Keratinocyte (primary cell): Measurements from ENCODE around the gene ZNF362. TPM values are rescaled to one million over a fixed set of nuclear protein-coding genes. Genes with fewer than 3 reads are reported as not detected.

Experiments
- DNase-seq: peaks from one replicate; pipeline ENCODE4 v3.0.0-alpha.2; 2011; ENCODE audit warnings: low read depth, missing footprints, low spot score
- FAIRE-seq: peaks from 2 replicates; lab custom pipeline; 2011; peaks lifted over from hg19 to GRCh38; lab: Jason Lieb, UNC
- H2AFZ ChIP-seq: 2 replicates; pipeline ENCODE4 v1.6.0; 2012; ENCODE audit warnings: low read length, control low read depth, inconsistent platforms; ENCODE audit not compliant: control insufficient read depth
- H3K27ac ChIP-seq: 2 replicates; pipeline ENCODE4 v1.5.1; 2011; ENCODE audit warnings: low read length; ENCODE audit not compliant: control insufficient read depth, insufficient read depth
- H3K27me3 ChIP-seq: 3 replicates; pipeline ENCODE4 v1.6.0; 2011; ENCODE audit warnings: low read length; ENCODE audit not compliant: control insufficient read depth, insufficient read depth; ENCODE audit errors: extremely low read depth
- H3K36me3 ChIP-seq, 2 experiments: 2 replicates in 1 of 2; 3 replicates in 1 of 2; pipeline ENCODE4 v1.5.1; 2011; ENCODE audit warnings: low read length in 2 of 2, mild to moderate bottlenecking in 1 of 2; ENCODE audit not compliant: control insufficient read depth in 2 of 2, insufficient read depth in 2 of 2; ENCODE audit errors: extremely low read depth in 1 of 2
- H3K4me1 ChIP-seq: 3 replicates; pipeline ENCODE4 v1.5.1; 2011; ENCODE audit warnings: low read length; ENCODE audit not compliant: control insufficient read depth, insufficient read depth; ENCODE audit errors: extremely low read depth
- H3K4me2 ChIP-seq: 3 replicates; pipeline ENCODE4 v1.6.0; 2011; ENCODE audit warnings: low read depth, low read length; ENCODE audit not compliant: control insufficient read depth, insufficient read depth; ENCODE audit errors: extremely low read depth
- H3K4me3 ChIP-seq, 3 experiments: fragments of 200-600 bp in 1 of 3; sonication (generic) in 1 of 3; 2 replicates in 2 of 3; 3 replicates in 1 of 3; pipeline ENCODE4 v1.5.1; 2011 to 2016; ENCODE audit warnings: low read length in 3 of 3, mild to moderate bottlenecking in 3 of 3, control low read depth in 2 of 3, inconsistent platforms in 1 of 3, low read depth in 1 of 3, mixed read lengths in 1 of 3, mixed run types in 1 of 3, moderate library complexity in 1 of 3; ENCODE audit not compliant: control insufficient read depth in 2 of 3, insufficient read depth in 2 of 3; ENCODE audit errors: extremely low read depth in 1 of 3
- H3K79me2 ChIP-seq: 2 replicates; pipeline ENCODE4 v1.6.0; 2012; ENCODE audit warnings: low read length; ENCODE audit not compliant: control insufficient read depth, insufficient read depth
- H3K9ac ChIP-seq: 3 replicates; pipeline ENCODE4 v1.6.0; 2011; ENCODE audit warnings: low read length; ENCODE audit not compliant: control insufficient read depth, insufficient read depth; ENCODE audit errors: extremely low read depth
- H3K9me1 ChIP-seq: 3 replicates; pipeline ENCODE4 v1.6.0; 2011; ENCODE audit warnings: low read length; ENCODE audit not compliant: control insufficient read depth, insufficient read depth; ENCODE audit errors: extremely low read depth
- H3K9me3 ChIP-seq: 2 replicates; pipeline ENCODE4 v1.5.1; 2012; ENCODE audit warnings: low read depth, low read length; ENCODE audit not compliant: control insufficient read depth
- H4K20me1 ChIP-seq: 3 replicates; pipeline ENCODE4 v1.6.0; 2011; ENCODE audit warnings: low read length; ENCODE audit not compliant: control insufficient read depth, insufficient read depth; ENCODE audit errors: extremely low read depth
- CTCF ChIP-seq, 3 experiments: IDR thresholded peaks in 1 of 3; conservative IDR thresholded peaks in 1 of 3; optimal IDR thresholded peaks in 1 of 3; 2 replicates in 2 of 3; 3 replicates in 1 of 3; pipeline versions ENCODE3 to v1.5.1; 2011; ENCODE audit warnings: low read length in 3 of 3, mild to moderate bottlenecking in 3 of 3, moderate library complexity in 2 of 3, control low read depth in 1 of 3, inconsistent platforms in 1 of 3; ENCODE audit not compliant: insufficient read depth in 2 of 3; ENCODE audit errors: extremely low read depth in 1 of 3
- EZH2 ChIP-seq: IDR thresholded peaks from one replicate; pipeline ENCODE4 v1.6.1; 2012; ENCODE audit warnings: inconsistent platforms, mild to moderate bottlenecking, low read length, moderate library complexity
- dilution Hi-C: fragments of 300-500 bp; cut with MboI; formaldehyde crosslinking; loops from one replicate; pipeline ENCODE4 v1.7.0; 2020; ENCODE audit warnings: low sequenced_read_pairs; ENCODE audit not compliant: extremely low pct_ligation_motif_present
- polyA plus RNA-seq, 5 experiments: library from polyadenylated mRNA; depleted of rRNA in 3 of 5; stranded (reverse) in 3 of 5; stranded (forward) in 1 of 5; unstranded in 1 of 5; fragments of >200 nt; gene quantifications; 1 replicate in 1 of 5; 2 replicates in 3 of 5; 3 replicates in 1 of 5; pipeline versions ENCODE4 v1.2.1 to v1.2.3, GENCODE V29; 2011 to 2012; ENCODE audit warnings: missing spikeins in 2 of 5, low read depth in 1 of 5, low replicate concordance in 1 of 5

The ZNF362 gene
- polyA plus RNA-seq, 1 donor (not counting 4 experiments of a cell fraction or from before 2014, with no cell fraction given): 2.2 TPM

GRCh38 chr1:33265780-33266605 is 9.7 kb downstream of the ZNF362 start:
- H3K79me2 ChIP-seq: no peaks in the 10 kb centered on the region
- H3K27ac ChIP-seq: no peak overlapping the region
- dilution Hi-C loops: no loop called here
- H3K9ac ChIP-seq: no peak overlapping the region
- no peak overlapping the region for H3K4me2 ChIP-seq
- H3K36me3 ChIP-seq: no peaks in the 10 kb centered on the region
- no peak for FAIRE-seq
- H3K4me3 ChIP-seq: no peak overlapping the region
- no peaks in the 10 kb centered on the region for H3K27me3 ChIP-seq
- H4K20me1 ChIP-seq: peaks cover 3% of the 10 kb centered on the region
- TF ChIP-seq CTCF (optimal IDR thresholded peaks at IDR 0.05 in 1 of 3, IDR thresholded peaks at IDR 0.05 in 1 of 3, conservative IDR thresholded peaks at IDR 0.05 in 1 of 3; ENCODE audit: extremely low read depth in 1 of 3, insufficient read depth in 2 of 3, low read length in 3 of 3) (no peak), EZH2 (no peak)
- H2AFZ ChIP-seq: no peak overlapping the region
- H3K4me1 ChIP-seq: peaks cover 7% of the 10 kb centered on the region
- DNase-seq: no peak
- H3K9me3 ChIP-seq: no peaks in the 10 kb centered on the region
- H3K9me1 ChIP-seq: no peaks in the 10 kb centered on the region

- no peak for DNase-seq
- Histone ChIP-seq H3K4me3 (no peak overlapping the region), H3K4me2 (no peak overlapping the region), H3K9me1 (no peaks in the 10 kb centered on the region), H3K9ac (no peak overlapping the region), H4K20me1 (no peaks in the 10 kb centered on the region), H3K9me3 (no peaks in the 10 kb centered on the region), H3K4me1 (peaks cover 7% of the 10 kb centered on the region), H3K79me2 (no peaks in the 10 kb centered on the region), H2AFZ (no peak overlapping the region), H3K36me3 (no peaks in the 10 kb centered on the region), H3K27me3 (no peaks in the 10 kb centered on the region), H3K27ac (no peak overlapping the region)
- dilution Hi-C loops: no loop called here
- FAIRE-seq: no peak
- TF ChIP-seq CTCF (optimal IDR thresholded peaks at IDR 0.05 in 1 of 3, IDR thresholded peaks at IDR 0.05 in 1 of 3, conservative IDR thresholded peaks at IDR 0.05 in 1 of 3; ENCODE audit: extremely low read depth in 1 of 3, insufficient read depth in 2 of 3, low read length in 3 of 3) (no peak), EZH2 (no peak)
Measured at GRCh38 chr1:33266766-33267165, 10.5 kb downstream of the ZNF362 start.
